ENCODE results near the gene RBM14.
"Not testable (repeated sequence)": the region's sequence is repeated elsewhere in the genome, so short reads cannot be mapped to it uniquely, and the experiment has no call there.

Gene RBM14

GRCh38 chr11:66616379-66617154, at the start of gene RBM14:
TSS of gene RBM14 (plus strand) at chr11:66616630. CDS start at chr11:66616721, 91 bp downstream.
- DNase-seq = peak; percentile 100

GRCh38 chr11:66567787-66568123, 48.7 kb upstream of the RBM14 start:
- DNase-seq = no peak

- peak; percentile 74 for DNase-seq
These were observed 48.1 kb upstream of the RBM14 start, which contains the start of gene CTSF for GRCh38 chr11:66568124-66568916. TSS of gene CTSF (minus strand) at chr11:66568606. CDS start at chr11:66568486, 120 bp downstream.

GRCh38 chr11:66569076-66569475, 47.4 kb upstream of the RBM14 start:
- DNase-seq = no peak

GRCh38 chr11:66570079-66570849, 46.2 kb upstream of the RBM14 start:
- no peak for DNase-seq

GRCh38 chr11:66570850-66571180, 45.6 kb upstream of the RBM14 start:
- DNase-seq = no peak

- DNase-seq = peak; percentile 24
These were observed 37.3 kb upstream of the RBM14 start for GRCh38 chr11:66579017-66579606.

GRCh38 chr11:66580803-66581202, 35.6 kb upstream of the RBM14 start:
- no peak for DNase-seq

- DNase-seq = no peak
These were observed 35.2 kb upstream of the RBM14 start for GRCh38 chr11:66581261-66581660.

- not testable (repeated sequence) for DNase-seq
These were observed 33.8 kb upstream of the RBM14 start for GRCh38 chr11:66582565-66583147.

- DNase-seq = not testable (repeated sequence)
These were observed 31.0 kb upstream of the RBM14 start for GRCh38 chr11:66585447-66585846.

- DNase-seq = no peak
These were observed 30.3 kb upstream of the RBM14 start for GRCh38 chr11:66586136-66586535.

- not testable (repeated sequence) for DNase-seq
These were observed 27.1 kb upstream of the RBM14 start for GRCh38 chr11:66589315-66589714.

GRCh38 chr11:66589996-66590675, 26.3 kb upstream of the RBM14 start:
- no peak for DNase-seq

- DNase-seq = no peak
These were observed 25.3 kb upstream of the RBM14 start for GRCh38 chr11:66591175-66591574.

- DNase-seq = peak; percentile 83
These were observed 23.8 kb upstream of the RBM14 start, which contains the start of the genes CCDC87 and CCS for GRCh38 chr11:66592457-66593302. TSS of gene CCDC87 (minus strand) at chr11:66593063. CDS start at chr11:66593015, 48 bp downstream. TSS of gene CCS (plus strand) at chr11:66593185. CDS start at chr11:66593262, 77 bp downstream.

- DNase-seq = no peak
These were observed 23.2 kb upstream of the RBM14 start for GRCh38 chr11:66593303-66593635.

- DNase-seq = no peak
These were observed 22.8 kb upstream of the RBM14 start for GRCh38 chr11:66593650-66594049.

- no peak for DNase-seq
These were observed 21.1 kb upstream of the RBM14 start for GRCh38 chr11:66595245-66595904.

GRCh38 chr11:66598993-66599392, 17.4 kb upstream of the RBM14 start:
- DNase-seq = no peak
